Cardiac muscle cell (in vitro differentiated cells and primary cell): Measurements from ENCODE around the gene ADAMTSL5. TPM values are rescaled to one million over a fixed set of nuclear protein-coding genes. Genes with fewer than 3 reads are reported as not detected.

Source experiments
- DNase-seq, 2 donors: peaks; one replicate each; pipeline versions ENCODE4 v3.0.0 to v3.0.0-alpha.2; 2010 to 2017; ENCODE audit warnings: low read depth in 1 of 2, low spot score in 1 of 2
- H3K27ac ChIP-seq: fragments of 200-600 bp; sonication (generic); 2 replicates; pipeline ENCODE4 v1.5.1; 2016
- H3K27me3 ChIP-seq: fragments of 200-600 bp; sonication (generic); 2 replicates; pipeline ENCODE4 v1.6.0; 2016; ENCODE audit warnings: control low read depth
- H3K36me3 ChIP-seq: fragments of 200-600 bp; sonication (generic); 2 replicates; pipeline ENCODE4 v1.5.1; 2016; ENCODE audit warnings: control low read depth
- H3K4me1 ChIP-seq: fragments of 200-600 bp; sonication (generic); 2 replicates; pipeline ENCODE4 v1.8.1; 2017; ENCODE audit warnings: low read depth, mild to moderate bottlenecking, mixed run types
- H3K4me3 ChIP-seq: fragments of 200-600 bp; sonication (generic); 2 replicates; pipeline ENCODE4 v1.5.1; 2016; ENCODE audit warnings: mild to moderate bottlenecking
- H3K9me3 ChIP-seq: fragments of 200-600 bp; sonication (generic); 2 replicates; pipeline ENCODE4 v1.5.1; 2017; ENCODE audit warnings: low read depth, mild to moderate bottlenecking, control low read depth
- CTCF ChIP-seq: IDR thresholded peaks from 2 replicates; pipeline ENCODE4 v1.5.1; 2012; ENCODE audit warnings: low read depth, mild to moderate bottlenecking, low read length
- polyA plus RNA-seq: library from polyadenylated mRNA; unstranded; fragments of >200 nt; fragmentation: Nextera tagmentation; extraction: Ambion mirVana; gene quantifications from 2 replicates; pipeline ENCODE4 v1.2.1, GENCODE V29; 2016
- total RNA-seq: library from RNA; depleted of rRNA; stranded (reverse); fragments of >200 nt; gene quantifications from 2 replicates; pipeline ENCODE4 v1.2.3, GENCODE V29; 2016

ADAMTSL5 gene
- total and polyA plus RNA-seq, 2 experiments from 2014 or later, result 3.9 to 8.6 TPM

GRCh38 chr19:1488282-1488601 lies 24.6 kb downstream of the ADAMTSL5 start:
- Histone ChIP-seq H3K27ac (no peak overlapping the region), H3K4me3 (no peak overlapping the region), H3K27me3 (no peaks in the 10 kb centered on the region), H3K36me3 (no peaks in the 10 kb centered on the region), H3K4me1 (peaks cover 8% of the 10 kb centered on the region), H3K9me3 (no peaks in the 10 kb centered on the region)
- DNase-seq, result no peak
- no peak for TF ChIP-seq CTCF

- no peak for TF ChIP-seq CTCF
- Histone ChIP-seq H3K27ac (no peak overlapping the region), H3K9me3 (no peaks in the 10 kb centered on the region), H3K4me3 (no peak overlapping the region), H3K27me3 (no peaks in the 10 kb centered on the region), H3K4me1 (peaks cover 5% of the 10 kb centered on the region), H3K36me3 (no peaks in the 10 kb centered on the region)
- DNase-seq, result no peak
Observed at GRCh38 chr19:1487576-1488281, 25.1 kb downstream of the ADAMTSL5 start.

GRCh38 chr19:1486720-1487575 lies 25.9 kb downstream of the ADAMTSL5 start:
- H3K4me1 ChIP-seq, result no peaks in the 10 kb centered on the region
- H3K27me3 ChIP-seq, result no peaks in the 10 kb centered on the region
- TF ChIP-seq CTCF, result no peak
- H3K9me3 ChIP-seq, result no peaks in the 10 kb centered on the region
- no peak for DNase-seq
- no peak overlapping the region for H3K27ac ChIP-seq
- H3K4me3 ChIP-seq, result no peak overlapping the region
- no peaks in the 10 kb centered on the region for H3K36me3 ChIP-seq

GRCh38 chr19:1483979-1484428 lies 28.8 kb downstream of the ADAMTSL5 start:
- H3K27me3 ChIP-seq, result no peaks in the 10 kb centered on the region
- DNase-seq, result no peak
- no peak for TF ChIP-seq CTCF
- no peaks in the 10 kb centered on the region for H3K9me3 ChIP-seq
- H3K4me1 ChIP-seq, result peaks cover 5% of the 10 kb centered on the region
- H3K4me3 ChIP-seq, result no peak overlapping the region
- H3K36me3 ChIP-seq, result no peaks in the 10 kb centered on the region
- no peak overlapping the region for H3K27ac ChIP-seq

GRCh38 chr19:1483131-1483978 lies 29.5 kb downstream of the ADAMTSL5 start:
- no peak for TF ChIP-seq CTCF
- Histone ChIP-seq H3K27me3 (no peaks in the 10 kb centered on the region), H3K9me3 (no peaks in the 10 kb centered on the region), H3K36me3 (no peaks in the 10 kb centered on the region), H3K27ac (no peak overlapping the region), H3K4me3 (no peak overlapping the region), H3K4me1 (peaks cover 5% of the 10 kb centered on the region)
- DNase-seq, result no peak
